HG03354 (cell line): ENCODE results near the gene CARD10.

Source experiments
- ATAC-seq: cut with Tn5 transposase; IDR thresholded peaks from one replicate; pipeline ENCODE4 v1.9.1; 2021; ENCODE audit warnings: mild to moderate bottlenecking; ENCODE audit not compliant: unreplicated experiment, poor library complexity, severe bottlenecking

CARD10 gene

GRCh38 chr22:37491559-37492427 lies 27.4 kb downstream of the CARD10 start:
- no peak for ATAC-seq

GRCh38 chr22:37491106-37491505 lies 28.1 kb downstream of the CARD10 start:
- no peak for ATAC-seq

GRCh38 chr22:37489983-37490382 lies 29.2 kb downstream of the CARD10 start:
- no peak for ATAC-seq

- no peak for ATAC-seq
Measured at GRCh38 chr22:37488337-37489135, 30.7 kb downstream of the CARD10 start.

GRCh38 chr22:37487571-37487970 lies 31.6 kb downstream of the CARD10 start:
- ATAC-seq = no peak

GRCh38 chr22:37487129-37487528 lies 32.1 kb downstream of the CARD10 start:
- ATAC-seq = no peak

GRCh38 chr22:37486224-37486845 lies 32.9 kb downstream of the CARD10 start, which contains the start of gene MFNG:
TSS of gene MFNG (minus strand) at chr22:37486384. CDS start at chr22:37486177, 207 bp downstream.
- no peak for ATAC-seq

GRCh38 chr22:37485395-37486223 lies 33.6 kb downstream of the CARD10 start:
- no peak for ATAC-seq

GRCh38 chr22:37484480-37485394 lies 34.5 kb downstream of the CARD10 start:
- no peak for ATAC-seq

GRCh38 chr22:37483050-37483449 lies 36.2 kb downstream of the CARD10 start:
- no peak for ATAC-seq

- ATAC-seq = no peak
Measured at GRCh38 chr22:37482244-37482643, 37.0 kb downstream of the CARD10 start.

- ATAC-seq = no peak
Measured at GRCh38 chr22:37481347-37481907, 37.8 kb downstream of the CARD10 start.

GRCh38 chr22:37480387-37481346 lies 38.5 kb downstream of the CARD10 start:
- ATAC-seq = no peak

- ATAC-seq = no peak
Measured at GRCh38 chr22:37479196-37479595, 40.0 kb downstream of the CARD10 start.

GRCh38 chr22:37476389-37477329 lies 42.6 kb downstream of the CARD10 start:
- no peak for ATAC-seq

- no peak for ATAC-seq
Measured at GRCh38 chr22:37474447-37475090, 44.6 kb downstream of the CARD10 start.
